Activated CD8-positive, alpha-beta memory T cell treated with anti-CD3 and anti-CD28 coated beads for 48 hours (primary cell): ENCODE data around the gene TFIP11.

Experiments
- DNase-seq, 3 experiments: peaks; one replicate each; pipeline ENCODE4 v3.0.0-alpha.2; 2020; ENCODE audit warnings: low read depth in 2 of 3, low spot score in 2 of 3

TFIP11 gene

DNA sequence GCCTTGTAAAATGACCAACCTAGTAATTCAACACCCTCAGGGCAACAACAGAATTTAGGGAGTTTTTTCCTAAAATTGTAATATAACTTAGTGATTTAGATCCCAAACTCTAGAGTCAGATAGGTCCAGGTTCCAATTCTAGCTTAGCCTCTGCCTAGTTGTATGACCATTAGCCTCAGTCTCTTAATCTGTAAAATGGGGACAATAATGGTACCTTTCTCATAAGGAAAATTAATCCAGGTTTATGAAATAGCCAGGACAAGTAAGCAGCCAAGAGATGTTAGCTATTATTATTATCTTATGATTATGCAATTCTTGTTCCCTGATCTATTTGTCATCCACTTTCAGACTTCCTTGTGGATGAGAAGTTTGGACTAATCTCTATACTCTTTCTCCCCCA lies 4.1 kb downstream of the TFIP11 start:
- no peak for DNase-seq

DNA sequence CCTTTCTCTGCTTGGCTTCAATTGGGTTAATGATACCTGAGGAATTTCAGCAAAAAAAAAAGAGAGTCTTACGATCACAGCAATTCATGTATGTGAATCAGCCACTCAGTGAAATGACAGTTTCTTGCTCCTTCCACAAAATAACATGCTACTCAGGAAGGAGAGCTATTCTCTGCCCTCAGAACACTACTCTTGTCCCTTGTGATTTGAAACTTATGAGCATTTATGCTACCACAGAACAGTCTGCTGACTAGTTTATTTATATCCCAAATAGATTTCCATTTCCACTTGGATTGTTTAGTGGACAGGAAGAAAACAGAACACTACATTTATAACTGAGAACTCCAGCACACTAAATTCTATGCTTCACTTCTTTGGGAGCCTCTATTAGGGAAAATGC lies 8.5 kb downstream of the TFIP11 start:
- no peak for DNase-seq

DNA sequence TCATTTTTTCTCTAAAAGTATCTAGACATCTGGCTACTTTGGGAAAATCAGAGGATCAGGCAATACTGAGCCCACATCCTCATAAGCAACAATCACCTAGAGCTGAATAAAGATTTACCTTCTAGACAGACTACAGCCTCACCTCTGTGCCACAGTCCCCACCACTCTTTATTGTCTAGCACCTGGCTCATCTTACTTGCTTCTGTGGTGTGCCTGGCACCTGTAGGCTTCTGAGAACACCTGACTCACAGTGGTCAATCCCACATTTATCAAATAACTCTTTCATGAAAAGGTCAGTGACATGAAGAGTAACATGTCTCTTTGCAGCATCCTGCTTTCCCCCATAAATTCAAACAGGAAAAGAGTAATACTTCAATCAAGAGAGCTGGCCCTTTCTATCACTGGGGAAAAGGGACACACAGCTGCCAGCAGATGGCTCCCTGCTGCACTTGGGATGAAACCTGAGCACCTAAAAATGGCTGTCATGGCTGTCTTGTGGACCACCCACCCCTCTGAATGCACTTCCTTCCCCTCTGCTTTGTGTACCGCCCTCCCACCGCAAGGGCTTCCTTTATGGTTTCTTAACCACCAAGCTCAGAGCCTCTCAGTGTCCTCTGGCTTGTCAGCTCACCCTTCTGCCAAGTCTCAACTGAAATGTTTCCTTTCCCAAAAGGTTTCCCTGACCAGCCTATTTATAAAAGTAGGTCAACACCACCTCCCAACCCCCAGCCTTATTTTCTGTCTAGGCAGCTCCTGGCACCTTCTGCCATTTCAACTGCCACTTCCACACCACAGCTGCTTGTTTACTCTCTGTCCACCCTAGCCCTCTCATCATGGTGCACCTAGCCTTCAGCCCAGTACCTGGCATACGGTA lies 9.3 kb downstream of the TFIP11 start:
- DNase-seq = peak in 1 of 3 experiments; percentile 14

DNA sequence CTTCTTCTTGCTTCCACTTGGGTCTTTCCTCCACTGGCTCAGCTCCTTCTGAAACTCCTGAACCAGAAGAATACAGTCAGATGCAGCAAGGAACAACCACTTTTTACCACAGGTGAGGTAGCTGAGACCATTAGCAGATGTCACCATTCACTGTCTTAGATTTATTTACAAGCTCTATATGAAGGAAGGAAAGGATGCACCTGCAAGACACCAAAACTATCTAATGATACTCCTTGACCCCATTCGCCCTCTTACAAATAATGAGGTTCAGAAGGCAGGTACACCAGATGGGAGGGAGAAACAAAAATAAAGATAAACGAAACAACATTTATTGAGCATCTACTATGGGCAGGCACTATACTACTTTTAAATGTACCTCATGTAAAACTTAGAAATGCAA lies 10.3 kb downstream of the TFIP11 start:
- DNase-seq = no peak

DNA sequence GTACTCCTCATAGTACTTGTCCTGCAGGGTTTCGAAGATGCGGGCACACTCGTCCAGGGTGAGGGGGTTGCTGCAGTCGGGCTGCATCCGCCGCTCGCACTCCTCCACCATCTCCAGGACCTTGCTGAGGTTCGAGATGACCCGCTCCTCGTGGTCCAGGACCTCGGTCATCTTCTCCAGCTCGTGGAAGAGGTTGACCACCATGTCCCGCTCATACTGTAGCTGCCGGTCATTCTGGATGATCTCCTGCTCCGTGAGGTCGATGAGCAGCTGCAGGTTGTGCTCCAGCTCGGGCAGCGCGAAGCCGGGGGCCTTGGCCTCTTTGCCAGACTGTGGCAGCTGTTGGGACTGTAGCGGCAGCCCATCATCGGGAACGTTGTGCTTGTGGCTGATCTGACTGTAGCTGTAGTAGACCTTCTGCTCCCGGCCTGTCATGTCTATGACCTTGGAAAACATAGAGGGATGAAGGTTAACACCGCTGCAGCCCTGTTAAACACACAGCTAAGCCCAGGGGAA lies 13.0 kb downstream of the TFIP11 start:
- no peak for DNase-seq

DNA sequence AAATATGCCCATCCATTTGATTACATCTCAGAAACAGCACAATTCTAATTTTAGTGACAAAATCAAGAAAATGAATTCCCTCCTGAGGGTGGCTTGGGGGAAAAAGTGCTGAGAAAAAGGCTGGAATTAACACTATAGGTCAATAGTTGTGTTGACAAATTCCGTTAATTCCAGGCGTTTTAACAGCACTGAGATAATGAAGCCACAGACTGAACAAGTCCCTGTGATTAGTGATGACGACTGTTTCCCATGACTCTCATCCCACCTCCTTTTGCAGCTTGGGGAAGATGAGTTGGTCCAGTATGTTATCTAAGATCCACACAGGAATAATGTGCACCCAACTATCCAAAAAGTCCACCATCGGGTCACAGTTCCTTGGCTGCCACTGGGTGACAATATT lies 15.8 kb downstream of the TFIP11 start:
- no peak for DNase-seq

DNA sequence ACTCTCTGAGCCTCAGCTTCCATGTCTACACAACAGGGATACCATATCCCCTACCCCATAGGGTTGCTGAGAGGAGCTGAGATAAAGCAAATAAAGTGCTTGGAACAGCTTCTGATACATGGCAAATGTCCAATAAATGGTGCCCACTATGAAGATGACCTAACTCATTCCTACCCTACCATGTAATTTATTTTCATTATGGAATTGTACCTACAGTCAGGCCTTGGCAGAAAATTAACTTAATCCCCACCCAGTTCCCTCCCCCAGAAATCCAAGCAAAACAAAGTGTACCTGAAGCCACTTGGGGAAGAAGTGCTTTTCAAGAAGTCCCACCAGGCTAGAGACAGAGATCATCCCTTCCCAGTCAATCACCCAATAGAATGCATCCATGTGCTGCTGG lies 17.8 kb downstream of the TFIP11 start:
- no peak for DNase-seq

DNA sequence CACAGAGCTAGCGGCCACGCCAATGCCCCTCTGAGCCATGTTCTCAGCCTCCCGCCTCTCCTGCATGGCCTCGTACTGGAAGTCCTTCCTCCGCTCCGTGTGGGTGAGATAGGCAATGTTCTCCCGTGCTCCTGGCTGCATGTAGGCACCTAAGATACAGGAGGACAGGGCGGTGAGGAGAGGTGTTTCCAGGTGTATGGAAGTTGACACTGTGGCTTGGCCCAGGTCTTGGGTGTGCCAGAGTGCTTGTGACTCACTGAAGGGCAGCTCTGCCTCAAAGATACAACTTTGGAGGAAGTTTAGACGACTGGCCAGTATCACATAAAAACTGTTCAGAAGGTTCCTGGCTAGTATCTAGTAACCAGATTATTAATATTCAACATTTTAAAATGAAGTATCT lies 20.1 kb downstream of the TFIP11 start:
- no peak for DNase-seq

DNA sequence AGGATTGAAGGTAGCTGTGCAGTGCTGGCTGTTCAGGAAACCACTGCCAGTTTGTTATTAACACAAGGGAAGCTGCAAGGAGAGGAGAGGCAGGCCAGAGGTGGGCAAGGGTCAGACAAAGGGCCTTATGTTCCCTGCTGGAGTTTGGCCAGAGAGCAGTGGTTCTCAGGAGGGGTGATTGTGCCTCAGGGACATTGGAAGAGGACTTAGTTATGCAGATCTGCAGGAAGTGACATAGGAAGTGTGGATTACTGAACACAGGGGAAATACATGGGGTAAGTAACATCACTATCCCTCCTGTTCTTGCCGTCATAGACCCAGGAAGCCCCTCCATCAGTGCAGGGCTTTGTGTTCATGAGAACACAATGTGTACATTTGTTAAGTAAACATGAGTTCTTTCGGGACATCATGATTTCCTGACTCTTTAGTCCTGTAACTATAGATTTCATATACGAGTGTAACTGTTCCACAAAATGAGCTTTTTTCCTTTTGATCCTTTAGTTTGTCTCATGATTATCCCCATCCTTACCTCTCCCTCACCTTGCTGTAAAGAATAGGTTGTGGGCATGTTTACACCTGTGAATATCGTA lies 22.7 kb downstream of the TFIP11 start:
- no peak for DNase-seq

DNA sequence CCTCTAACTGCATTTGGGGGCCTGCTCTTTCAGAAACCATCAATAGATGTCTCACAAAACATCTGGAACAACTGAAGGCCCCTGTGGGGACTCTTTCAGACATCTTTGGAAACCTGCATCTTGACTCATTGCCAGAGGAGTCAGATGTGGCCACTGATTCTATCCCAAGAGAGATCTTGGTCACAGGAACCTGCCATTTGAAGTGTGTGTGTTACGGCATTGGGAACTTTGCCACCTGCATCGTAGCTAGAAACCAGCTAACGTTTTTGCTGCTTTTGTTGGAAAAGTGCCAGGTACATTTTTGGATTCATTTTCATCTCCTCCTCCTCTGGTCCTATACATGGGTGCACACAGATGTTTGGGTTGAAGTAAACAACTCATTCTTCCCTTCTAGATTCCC lies 24.3 kb downstream of the TFIP11 start:
- no peak for DNase-seq

DNA sequence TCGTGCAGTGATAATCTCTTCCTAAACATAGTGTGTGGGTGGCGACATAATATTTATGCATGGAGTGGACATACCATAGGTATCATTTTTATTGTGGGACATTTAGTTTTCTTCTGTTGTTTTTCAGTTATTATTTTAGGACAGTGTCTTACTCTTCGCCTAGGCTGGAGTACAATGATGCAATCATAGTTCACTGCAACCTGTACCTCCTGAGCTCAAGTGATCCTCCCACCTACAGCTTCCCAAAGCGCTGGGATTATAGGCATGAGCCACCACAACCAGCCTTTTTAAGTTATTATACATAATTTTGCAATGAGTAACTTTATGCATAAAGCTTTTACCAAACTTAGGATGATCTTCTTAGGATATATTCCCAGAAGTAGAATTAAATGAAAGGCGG lies 25.9 kb downstream of the TFIP11 start:
- DNase-seq = no peak

DNA sequence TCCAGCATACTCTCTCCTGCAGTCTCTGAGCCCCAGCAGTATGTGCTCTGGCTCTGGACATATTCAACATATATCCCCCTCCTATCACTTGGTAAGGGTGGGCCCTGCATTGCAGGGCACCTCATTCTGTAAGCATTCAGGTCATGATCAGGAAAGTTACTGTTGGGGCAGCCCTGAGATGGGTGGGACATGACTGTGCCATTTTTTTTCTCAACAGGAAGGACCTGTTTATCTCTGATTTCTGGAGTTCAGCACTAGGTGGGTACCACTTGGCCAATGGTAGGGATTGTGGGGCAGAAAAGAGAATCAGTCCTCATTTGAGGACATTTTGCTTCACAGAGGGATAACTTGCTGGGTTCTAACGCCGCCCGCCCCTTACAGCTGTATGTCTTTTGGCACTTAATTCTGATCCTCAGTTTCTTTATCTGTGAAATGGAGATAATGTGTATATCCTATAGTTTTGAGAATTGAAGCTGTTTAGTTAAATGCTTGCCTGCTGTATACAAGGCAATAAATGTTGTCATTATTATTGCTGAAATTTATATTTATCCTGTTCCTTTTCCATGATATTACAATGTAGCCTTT lies 26.4 kb downstream of the TFIP11 start:
- DNase-seq = no peak

DNA sequence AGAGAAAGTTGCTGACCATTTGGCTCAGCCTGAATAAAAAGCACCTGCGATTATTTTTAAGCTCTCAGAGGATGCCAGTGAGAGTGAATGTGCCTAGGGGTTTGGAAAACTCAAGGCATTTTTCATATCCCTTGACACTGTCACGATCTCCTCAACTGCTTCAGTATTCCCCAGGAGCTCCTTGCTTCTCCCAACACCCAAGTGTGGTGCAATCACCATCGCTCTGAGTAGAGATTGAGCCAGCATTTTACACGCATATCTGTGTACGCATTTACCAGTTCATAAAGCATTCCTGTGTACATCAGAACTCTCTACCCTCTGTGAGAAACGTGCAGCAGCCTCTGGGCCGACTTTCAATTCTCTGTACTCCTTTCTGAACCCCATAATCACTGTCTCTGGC lies 27.3 kb downstream of the TFIP11 start:
- no peak for DNase-seq

DNA sequence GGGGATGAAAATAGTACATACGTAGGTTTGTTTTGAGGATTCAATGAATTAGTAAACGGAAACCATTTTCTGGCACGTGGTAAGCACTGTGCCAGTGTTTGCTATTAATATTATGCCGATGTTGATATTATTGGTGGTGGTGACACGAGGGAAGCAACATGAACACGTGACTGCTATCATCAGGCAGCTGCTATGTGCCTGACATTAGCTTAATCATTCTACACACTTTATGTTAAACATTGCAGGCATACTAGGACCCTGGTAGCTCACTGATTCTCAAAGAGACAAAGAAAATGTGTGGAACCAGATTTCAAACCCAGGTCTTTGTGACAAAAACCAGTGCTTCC lies 27.9 kb downstream of the TFIP11 start:
- DNase-seq = no peak

DNA sequence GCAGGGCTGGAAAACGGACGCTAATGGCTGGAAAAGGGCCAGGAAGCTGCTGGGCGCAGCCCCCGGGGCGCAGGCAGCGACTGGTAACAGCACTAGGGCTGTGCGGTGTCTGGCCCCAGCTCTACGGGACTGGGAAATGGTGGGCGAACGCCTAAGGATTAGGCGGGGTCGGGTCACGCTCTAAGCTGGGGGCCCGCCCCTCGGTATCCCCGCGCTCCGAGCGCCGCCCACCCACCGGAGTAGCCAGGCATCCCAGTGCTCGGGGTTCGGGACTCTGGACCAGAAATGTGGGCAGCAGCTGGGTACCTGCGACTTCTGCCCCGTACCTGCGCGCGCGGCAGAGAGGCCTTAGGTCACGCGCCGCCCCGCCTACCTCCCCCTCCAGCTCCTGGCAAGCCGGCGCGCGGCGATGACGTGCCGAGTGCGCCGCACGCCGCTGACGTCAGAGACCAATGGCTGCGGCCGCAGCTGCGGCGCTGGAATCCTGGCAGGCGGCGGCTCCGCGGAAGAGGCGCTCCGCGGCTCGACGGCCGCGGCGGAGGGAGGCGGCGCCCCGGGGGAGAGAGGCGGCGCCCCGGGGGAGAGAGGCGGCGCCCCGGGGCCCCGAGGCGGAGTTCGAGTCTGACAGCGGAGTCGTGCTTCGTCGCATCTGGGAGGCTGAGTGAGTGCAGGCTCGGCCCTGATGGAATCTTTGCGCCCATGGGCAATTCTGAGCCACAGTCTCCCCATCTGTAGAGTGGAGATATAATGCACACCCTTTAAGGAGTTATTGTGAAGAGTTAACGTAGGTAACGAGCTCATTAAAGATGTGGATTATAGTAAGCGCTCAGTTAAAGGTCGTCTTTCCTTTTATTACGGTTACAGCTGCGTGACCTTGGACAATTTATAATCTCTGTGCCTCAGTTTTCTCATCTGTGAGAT lies 28.6 kb downstream of the TFIP11 start, which contains the start of the genes HPS4 and SRRD:
TSS of gene HPS4 (minus strand) at position 345 of the 921 bp plus-strand sequence. CDS start 2,021 bp downstream, outside the sequence.
TSS of gene SRRD (plus strand) at position 439 of the 921 bp plus-strand sequence. CDS start at position 453, 14 bp downstream.
- DNase-seq = peak; percentile 82 to 95 (median 86)

DNA sequence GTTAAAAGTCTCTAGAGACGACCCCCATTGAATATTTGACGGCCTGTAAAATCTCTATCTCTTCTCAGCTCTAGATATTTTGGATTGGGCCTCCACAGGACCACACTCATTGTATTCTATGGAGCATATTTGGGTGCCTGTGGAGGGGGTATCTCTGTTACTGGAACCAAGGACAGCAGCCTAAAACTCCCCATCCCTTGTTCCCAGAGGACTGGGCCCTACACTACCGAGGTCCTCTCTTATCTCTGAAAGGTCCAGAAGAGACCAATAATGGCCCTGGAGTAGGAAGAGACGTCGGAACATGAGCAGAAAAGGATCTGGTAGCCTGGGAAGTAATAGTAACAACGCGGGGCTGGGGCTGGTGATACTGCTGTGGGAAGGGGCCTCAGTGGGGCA lies 29.2 kb downstream of the TFIP11 start:
- DNase-seq = no peak

DNA sequence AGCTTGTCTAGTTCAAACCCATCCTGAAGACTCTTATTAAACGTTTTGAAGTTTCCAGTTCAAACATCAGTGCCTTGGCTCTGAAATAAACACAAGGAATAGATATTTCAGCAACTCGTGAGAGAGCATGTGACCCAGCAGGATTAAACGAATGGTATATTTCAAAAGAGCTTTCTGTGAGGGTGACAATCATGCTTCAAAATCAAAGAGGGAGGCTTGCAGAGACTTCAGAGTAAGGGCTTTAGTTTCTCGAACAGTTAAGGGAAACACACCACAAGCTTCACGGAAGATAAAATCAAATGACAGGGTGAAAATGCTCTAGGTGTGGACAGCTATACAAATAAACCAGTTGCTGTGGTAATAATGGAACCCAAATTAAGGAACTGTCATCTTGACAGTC lies 30.1 kb downstream of the TFIP11 start:
- DNase-seq = no peak

DNA sequence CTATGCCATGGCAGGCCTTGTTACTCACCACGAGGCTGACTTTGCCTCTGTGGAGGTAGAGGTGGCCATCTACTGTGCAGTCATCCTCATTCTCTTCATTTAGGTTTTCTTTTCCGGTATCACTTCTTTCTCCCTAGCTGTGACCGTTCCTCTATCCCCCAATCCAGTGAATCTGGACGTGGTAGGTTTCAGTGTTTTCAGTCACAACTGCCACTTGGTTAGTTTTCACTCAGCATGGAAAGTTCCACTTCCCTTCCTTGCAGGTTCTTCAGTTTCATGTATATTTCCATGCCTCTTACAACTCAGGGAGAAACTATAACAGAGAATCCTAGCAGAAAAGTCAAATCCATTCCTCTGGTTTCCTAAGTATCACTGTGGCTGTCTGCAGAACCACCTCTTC lies 30.6 kb downstream of the TFIP11 start:
- DNase-seq = no peak

DNA sequence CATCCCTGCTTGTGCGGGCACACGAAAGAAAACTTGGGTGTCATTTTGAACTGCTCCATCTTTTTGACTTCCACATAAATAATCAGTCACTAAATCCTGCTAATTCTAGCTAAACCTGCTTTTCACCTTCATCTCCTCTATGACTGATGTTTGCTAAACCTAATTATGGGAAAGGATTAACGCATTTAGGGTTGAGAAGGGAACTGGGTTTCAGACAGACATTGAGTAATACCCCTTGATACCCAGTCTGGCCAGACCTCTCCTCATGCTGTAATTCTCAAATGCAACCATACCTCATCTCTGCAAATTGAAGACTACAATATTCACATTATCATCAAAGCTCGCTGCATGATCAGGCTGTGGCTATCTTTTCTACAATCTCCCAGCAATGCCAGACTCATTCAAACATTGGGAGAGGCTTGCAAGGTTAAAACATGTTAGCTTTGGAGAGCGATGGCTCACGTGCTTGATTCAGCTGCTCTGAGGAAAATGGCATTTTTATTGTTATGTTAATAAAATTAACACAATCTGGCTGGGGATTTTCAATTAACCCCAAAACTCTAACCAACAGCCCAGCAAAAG lies 31.1 kb downstream of the TFIP11 start:
- DNase-seq = no peak

DNA sequence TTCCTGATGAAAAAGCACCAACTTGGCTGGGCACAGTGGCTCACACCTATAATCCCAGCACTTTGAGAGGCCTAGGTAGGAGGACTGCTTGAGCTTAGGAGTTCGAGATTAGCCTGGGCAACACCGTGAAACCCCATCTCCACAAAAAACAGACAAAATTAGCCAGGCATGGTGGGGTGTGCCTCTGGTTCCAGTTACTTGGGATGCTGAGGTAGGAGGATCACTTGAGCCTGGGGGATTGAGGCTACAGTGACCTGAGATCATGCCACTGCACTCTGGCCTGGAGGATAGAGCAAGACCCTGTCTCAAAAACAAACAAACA lies 31.7 kb downstream of the TFIP11 start:
- DNase-seq = no peak
